Measurements from ENCODE around the gene SCGB1C1.

- no peak for TF ChIP-seq EP300 (IDR thresholded peaks at IDR 0.05)
- TF ChIP-seq CTCF (IDR thresholded peaks at IDR 0.05) = no peak
- no peak for TF ChIP-seq POLR2A (IDR thresholded peaks at IDR 0.05)
Measured at GRCh38 chr11:235609-235996, 42.7 kb downstream of the SCGB1C1 start.
